ENCODE results near the gene SHC3.

- TF ChIP-seq EZH2phosphoT487 (IDR thresholded peaks at IDR 0.05; ENCODE audit: borderline replicate concordance, low read depth, low read length), result no peak
- no peak for TF ChIP-seq CTCF (conservative IDR thresholded peaks at IDR 0.05; ENCODE audit: low read length)
Measured at GRCh38 chr9:88998911-88999310, 179.7 kb downstream of the SHC3 start.
